LNCaP clone FGC (cell line): ENCODE measurements around the gene FOXN3.

ENCODE experiments used
- DNase-seq: peaks from one replicate; pipeline ENCODE4 v3.0.0-alpha.2; 2011; ENCODE audit warnings: low read depth
- H3K4me3 ChIP-seq: 2 replicates; pipeline ENCODE4 v1.5.1; 2011; ENCODE audit warnings: mild to moderate bottlenecking, low read depth, low read length, control low read depth
- TF ChIP-seq, protein P1 (sequence below): IDR thresholded peaks from 2 replicates; pipeline ENCODE4 v1.5.1; 2012; ENCODE audit warnings: mild to moderate bottlenecking; ENCODE audit not compliant: control insufficient read depth, insufficient read depth; ENCODE audit errors: extremely low read depth

FOXN3 gene

DNA sequence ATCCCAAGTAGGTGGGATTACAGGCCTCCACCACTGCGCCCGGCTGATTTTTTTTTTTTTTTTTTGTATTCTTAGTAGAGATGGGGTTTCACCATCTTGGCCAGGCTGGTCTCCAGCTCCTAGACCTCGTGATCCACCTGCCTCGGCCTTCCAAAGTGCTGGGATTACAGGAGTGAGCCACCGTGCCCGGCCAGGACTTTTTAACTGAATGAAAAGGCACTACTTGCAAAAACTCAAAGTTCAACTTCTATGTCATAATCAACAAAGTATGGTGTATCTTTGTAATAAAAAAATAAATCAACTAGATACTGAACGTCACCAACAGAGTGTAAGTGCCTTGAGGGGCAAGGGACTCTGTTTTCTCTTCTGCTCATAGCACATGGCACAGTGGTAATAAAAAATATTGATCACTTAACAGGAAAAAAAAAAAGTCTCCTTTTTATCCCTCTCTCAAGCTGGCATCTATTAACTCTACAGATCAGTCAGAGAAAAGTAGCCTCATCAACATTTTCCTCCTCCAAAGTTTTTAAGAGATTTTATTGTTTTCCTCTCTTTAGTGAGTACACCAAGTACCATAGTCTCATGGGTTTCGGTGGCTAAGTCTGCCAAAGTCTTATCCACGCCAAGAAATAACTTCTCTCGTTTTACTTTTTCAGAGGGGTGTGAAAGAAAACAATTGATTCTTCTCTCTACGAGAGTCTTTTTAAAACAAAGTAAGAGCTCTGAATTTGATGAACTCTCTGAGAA lies 10.6 kb upstream of the FOXN3 start:
- H3K4me3 ChIP-seq: no peak overlapping the region
- TF ChIP-seq, protein P1, sequence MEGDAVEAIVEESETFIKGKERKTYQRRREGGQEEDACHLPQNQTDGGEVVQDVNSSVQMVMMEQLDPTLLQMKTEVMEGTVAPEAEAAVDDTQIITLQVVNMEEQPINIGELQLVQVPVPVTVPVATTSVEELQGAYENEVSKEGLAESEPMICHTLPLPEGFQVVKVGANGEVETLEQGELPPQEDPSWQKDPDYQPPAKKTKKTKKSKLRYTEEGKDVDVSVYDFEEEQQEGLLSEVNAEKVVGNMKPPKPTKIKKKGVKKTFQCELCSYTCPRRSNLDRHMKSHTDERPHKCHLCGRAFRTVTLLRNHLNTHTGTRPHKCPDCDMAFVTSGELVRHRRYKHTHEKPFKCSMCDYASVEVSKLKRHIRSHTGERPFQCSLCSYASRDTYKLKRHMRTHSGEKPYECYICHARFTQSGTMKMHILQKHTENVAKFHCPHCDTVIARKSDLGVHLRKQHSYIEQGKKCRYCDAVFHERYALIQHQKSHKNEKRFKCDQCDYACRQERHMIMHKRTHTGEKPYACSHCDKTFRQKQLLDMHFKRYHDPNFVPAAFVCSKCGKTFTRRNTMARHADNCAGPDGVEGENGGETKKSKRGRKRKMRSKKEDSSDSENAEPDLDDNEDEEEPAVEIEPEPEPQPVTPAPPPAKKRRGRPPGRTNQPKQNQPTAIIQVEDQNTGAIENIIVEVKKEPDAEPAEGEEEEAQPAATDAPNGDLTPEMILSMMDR: no peak
- no peak for DNase-seq

DNA sequence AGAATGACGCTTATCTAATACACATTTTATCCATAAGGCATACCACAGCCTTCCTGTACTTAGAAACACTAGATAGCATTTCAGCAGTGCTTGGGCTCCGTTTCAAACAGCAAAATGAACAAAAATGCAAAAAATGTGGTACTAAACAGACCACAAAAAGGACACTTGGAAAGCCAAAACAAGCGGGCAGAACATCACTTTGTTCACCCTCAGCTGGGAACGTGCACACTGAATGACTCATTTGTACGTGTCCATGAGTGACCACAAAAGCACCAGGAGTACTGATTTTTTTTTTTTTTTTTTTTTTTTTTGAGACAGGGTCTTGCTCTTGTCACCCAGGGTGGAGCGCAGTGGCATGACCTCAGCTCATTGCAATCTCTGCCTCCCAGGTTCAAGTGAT lies 8.9 kb upstream of the FOXN3 start:
- TF ChIP-seq, protein P1: no peak
- H3K4me3 ChIP-seq: no peak overlapping the region
- DNase-seq: no peak

DNA sequence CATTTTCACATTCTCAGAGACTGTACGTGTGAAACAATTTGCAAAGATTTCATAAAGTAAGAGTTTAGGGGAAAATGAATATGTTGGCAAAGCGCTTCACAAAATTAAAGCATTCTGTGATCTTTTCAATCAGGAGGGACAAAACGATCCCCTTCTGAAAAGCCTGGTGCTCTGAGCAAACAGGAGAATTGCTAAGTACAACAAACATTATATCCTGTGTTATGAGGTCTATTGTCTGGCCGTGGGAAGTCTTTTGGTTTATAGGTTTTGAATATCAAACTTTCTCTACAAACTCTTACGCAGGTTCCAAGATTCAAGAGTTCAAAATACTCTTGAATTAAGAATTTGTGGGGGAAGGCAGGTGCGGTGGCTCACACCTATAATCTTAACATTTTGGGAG lies 7.2 kb upstream of the FOXN3 start:
- H3K4me3 ChIP-seq: no peak overlapping the region
- DNase-seq: no peak
- TF ChIP-seq, protein P1: no peak

DNA sequence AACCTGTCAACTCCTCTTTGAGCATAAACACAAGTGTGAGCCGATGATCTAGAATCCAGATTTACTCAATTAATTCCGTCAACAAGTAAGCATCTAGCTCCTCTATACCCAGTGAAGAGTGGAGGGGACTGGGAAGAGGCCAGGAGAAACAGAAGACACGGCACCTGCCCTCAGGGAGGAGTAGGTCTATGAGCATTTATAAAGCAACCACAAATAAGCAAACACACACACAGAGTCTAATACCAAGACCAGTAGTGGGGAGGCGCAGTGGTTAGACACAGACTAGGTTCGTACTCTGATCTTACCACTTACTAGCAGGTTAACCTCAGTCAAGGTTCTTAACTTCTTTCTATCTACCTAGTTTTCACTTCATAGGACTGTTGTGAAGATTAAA lies 5.9 kb upstream of the FOXN3 start:
- no peak for DNase-seq
- no peak overlapping the region for H3K4me3 ChIP-seq
- TF ChIP-seq, protein P1: no peak

DNA sequence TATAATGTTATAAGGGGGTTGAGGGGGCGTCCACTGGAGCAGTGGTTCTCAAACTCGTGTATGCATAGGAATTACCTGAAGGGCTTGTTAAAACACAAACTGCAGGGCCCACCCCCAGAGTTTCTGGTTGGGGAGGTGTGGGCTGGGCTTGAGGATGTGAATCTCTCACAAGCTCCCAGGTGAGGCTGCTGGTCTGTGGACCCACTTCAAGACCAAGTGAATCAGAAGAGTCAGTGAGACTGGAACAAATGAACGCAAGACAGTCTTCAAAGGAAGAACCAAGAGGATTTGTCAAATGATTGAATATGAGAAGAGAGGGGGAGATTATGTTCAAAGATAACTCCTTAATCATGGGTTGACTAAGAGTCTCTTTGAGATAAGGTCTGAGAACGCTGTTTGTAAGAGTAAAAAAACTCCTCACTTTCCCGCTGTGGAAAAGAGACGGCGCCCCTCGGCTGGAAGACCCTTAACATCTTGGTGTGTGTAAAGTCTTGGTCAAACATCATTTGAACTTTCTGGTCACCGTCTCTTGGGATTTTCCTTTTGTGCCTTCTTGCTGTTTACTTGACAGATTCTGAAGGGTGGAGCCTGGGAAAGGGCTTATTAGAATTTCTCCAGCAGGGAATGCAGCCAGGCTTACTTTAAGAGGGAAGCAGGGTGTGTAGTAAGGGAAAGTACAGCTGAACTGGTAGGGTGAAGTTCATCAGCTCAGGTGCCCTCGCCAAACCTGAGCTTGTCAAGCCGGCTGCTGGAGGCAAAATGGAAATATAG lies 5.3 kb upstream of the FOXN3 start:
- peak; percentile 90 for DNase-seq
- H3K4me3 ChIP-seq: no peak overlapping the region
- TF ChIP-seq, protein P1: no peak

DNA sequence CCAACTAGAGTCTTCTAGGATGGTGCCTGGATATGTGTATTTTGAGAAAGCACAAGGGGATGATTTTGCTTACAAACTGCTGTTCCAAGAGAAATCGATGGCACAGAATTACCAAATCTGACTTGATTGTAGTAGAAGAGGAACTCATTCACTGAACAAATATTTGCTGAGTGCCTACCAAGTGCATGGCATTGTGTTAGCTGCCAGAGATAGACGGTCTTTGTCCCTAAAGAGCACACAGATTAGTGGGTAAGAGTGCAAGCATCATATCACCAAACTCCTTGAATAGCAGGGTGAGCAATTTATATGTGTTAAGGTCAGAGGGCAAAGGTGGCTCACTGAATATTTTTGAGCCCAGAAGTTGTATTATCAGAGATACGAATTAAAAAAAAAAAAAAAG lies 3.5 kb upstream of the FOXN3 start:
- DNase-seq: no peak
- TF ChIP-seq, protein P1: no peak
- no peak overlapping the region for H3K4me3 ChIP-seq

DNA sequence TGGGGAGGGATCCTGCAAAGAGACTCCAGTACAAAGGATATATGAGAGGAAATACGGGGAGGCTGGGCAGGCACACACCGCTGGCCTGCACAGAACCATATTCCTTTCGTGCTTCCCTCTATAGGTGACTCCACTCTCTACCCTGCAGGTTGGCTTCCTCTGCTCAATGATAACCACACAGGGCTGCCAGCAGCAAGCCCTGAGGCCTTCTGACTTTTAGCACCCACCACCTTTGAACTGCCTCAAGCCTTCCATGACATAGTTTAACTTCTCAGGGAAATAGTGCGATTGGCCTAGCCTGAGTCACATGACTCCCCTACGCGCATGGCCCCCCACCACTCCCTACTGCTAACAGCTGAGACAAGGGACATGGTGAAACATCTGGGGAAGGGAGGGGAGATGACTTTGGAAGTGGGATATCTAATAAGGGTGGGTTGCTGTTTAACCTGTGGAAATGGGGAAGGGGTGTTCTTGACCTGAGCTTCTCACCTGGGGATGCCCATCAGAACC lies 3.0 kb upstream of the FOXN3 start:
- no peak overlapping the region for H3K4me3 ChIP-seq
- no peak for DNase-seq
- TF ChIP-seq, protein P1: no peak
